ENCODE measurements around the gene PTPN2.

DNA sequence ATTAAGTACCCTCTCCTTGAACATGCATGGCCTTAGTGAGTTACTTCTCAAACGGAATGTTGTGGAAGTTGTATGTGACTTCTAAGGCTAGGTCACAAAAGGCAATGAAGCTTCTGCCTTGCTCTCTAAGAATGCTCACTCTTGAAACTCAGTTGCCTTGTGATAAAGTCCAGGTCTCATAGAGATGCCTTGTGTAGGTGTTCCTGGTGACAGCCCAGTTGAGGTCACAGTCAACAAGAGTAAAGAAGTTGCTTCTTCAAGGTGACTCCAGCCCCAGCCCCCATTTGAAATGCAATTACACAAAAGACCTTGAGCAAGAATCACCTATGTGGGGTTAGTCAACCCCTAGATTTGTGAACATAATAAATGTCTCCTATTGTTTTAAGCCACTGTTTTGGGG, 35.6 kb downstream of the PTPN2 start:
- TF ChIP-seq, protein P1, sequence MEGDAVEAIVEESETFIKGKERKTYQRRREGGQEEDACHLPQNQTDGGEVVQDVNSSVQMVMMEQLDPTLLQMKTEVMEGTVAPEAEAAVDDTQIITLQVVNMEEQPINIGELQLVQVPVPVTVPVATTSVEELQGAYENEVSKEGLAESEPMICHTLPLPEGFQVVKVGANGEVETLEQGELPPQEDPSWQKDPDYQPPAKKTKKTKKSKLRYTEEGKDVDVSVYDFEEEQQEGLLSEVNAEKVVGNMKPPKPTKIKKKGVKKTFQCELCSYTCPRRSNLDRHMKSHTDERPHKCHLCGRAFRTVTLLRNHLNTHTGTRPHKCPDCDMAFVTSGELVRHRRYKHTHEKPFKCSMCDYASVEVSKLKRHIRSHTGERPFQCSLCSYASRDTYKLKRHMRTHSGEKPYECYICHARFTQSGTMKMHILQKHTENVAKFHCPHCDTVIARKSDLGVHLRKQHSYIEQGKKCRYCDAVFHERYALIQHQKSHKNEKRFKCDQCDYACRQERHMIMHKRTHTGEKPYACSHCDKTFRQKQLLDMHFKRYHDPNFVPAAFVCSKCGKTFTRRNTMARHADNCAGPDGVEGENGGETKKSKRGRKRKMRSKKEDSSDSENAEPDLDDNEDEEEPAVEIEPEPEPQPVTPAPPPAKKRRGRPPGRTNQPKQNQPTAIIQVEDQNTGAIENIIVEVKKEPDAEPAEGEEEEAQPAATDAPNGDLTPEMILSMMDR (IDR thresholded peaks at IDR 0.05), result no peak
- TF ChIP-seq EZH2 (IDR thresholded peaks at IDR 0.05; ENCODE audit: borderline replicate concordance, insufficient read depth, low read depth, low read length, poor library complexity, severe bottlenecking), result no peak

Data from B cell (primary cell).